ENCODE results near the gene MTG2. TPM values are rescaled to one million over a fixed set of nuclear protein-coding genes. Genes with fewer than 3 reads are reported as not detected.

MTG2 gene
- total and polyA plus RNA-seq, 2 experiments from 2014 or later, result 11.3 to 11.7 TPM

- H3K27ac ChIP-seq (ENCODE audit: low read depth), result no peak overlapping the region
- Mint-ChIP-seq H3K9me3 (no peaks in the 10 kb centered on the region), H3K27ac (no peak overlapping the region), H3K4me3 (no peak overlapping the region), H3K4me1 (peaks cover 6% of the 10 kb centered on the region), H3K36me3 (ENCODE audit: low read depth) (no peaks in the 10 kb centered on the region; the same call in 2 of the 3 replicates), H3K27me3 (ENCODE audit: insufficient read depth, low read depth, poor library complexity) (peaks cover 2% of the 10 kb centered on the region)
- H3F3A ChIP-seq (replicated peaks; ENCODE audit: low read depth), result no peaks in the 10 kb centered on the region
- no peak for DNase-seq (ENCODE audit: low spot score)
- ATAC-seq, result no peak
- H2AFZ ChIP-seq, result no peak overlapping the region
- no peak for TF ChIP-seq POLR2AphosphoS5 (IDR thresholded peaks at IDR 0.05; ENCODE audit: low read depth)
- no peak for TF ChIP-seq ZNF462 (CRISPR knock-in tag; IDR thresholded peaks at IDR 0.05)
- TF ChIP-seq NANOG (IDR thresholded peaks at IDR 0.05; ENCODE audit: borderline replicate concordance), result no peak
- TF ChIP-seq CREB1 (CRISPR knock-in tag; IDR thresholded peaks at IDR 0.05; ENCODE audit: low read depth), result no peak
- no peak for TF ChIP-seq EZH2phosphoT487 (IDR thresholded peaks at IDR 0.05; ENCODE audit: unreplicated experiment)
- TF ChIP-seq ZNF331 (CRISPR knock-in tag; IDR thresholded peaks at IDR 0.05; ENCODE audit: low read depth), result no peak
- TF ChIP-seq JUNB (IDR thresholded peaks at IDR 0.05; ENCODE audit: unreplicated experiment), result no peak
- no peak for TF ChIP-seq REST (IDR thresholded peaks at IDR 0.05; ENCODE audit: unreplicated experiment)
- no peak for TF ChIP-seq ETS1 (IDR thresholded peaks at IDR 0.05)
- no peak for TF ChIP-seq EZH2 (IDR thresholded peaks at IDR 0.05; ENCODE audit: low read depth, unreplicated experiment)
- TF ChIP-seq STAT1 (IDR thresholded peaks at IDR 0.05; ENCODE audit: unreplicated experiment), result no peak
- TF ChIP-seq ZNF114 (CRISPR knock-in tag; IDR thresholded peaks at IDR 0.05), result no peak
- no peak for TF ChIP-seq CTCF (conservative IDR thresholded peaks at IDR 0.05; ENCODE audit: low read depth in 2 of 2)
- no peaks in the 10 kb centered on the region for H3K4me1 ChIP-seq (ENCODE audit: insufficient read depth)
- H3K9me2 ChIP-seq (ENCODE audit: insufficient read depth), result no peaks in the 10 kb centered on the region
- H3K36me3 ChIP-seq (ENCODE audit: insufficient read depth), result no peaks in the 10 kb centered on the region
- no peaks in the 10 kb centered on the region for H4K20me1 ChIP-seq (replicated peaks; ENCODE audit: insufficient read depth)
- no peak overlapping the region for H3K4me3 ChIP-seq
- no peaks in the 10 kb centered on the region for H3K79me2 ChIP-seq (replicated peaks; ENCODE audit: insufficient read depth)
- H3K27me3 ChIP-seq (ENCODE audit: insufficient read depth), result no peaks in the 10 kb centered on the region
- H3K4me2 ChIP-seq, result no peak overlapping the region
These were observed 46.8 kb downstream of the MTG2 start for GRCh38 chr20:62229667-62230066.

Measured in GM23338 (cell line).